ENCODE measurements around the gene NRL.
A peak's percentile ranks its signal among the peaks of the same experiment; 100 is the strongest.

The NRL gene

GRCh38 chr14:24114532-24115421 lies at the start of gene NRL, which contains the start of gene DCAF11:
NRL (minus strand) TSS chr14:24114949; CDS start chr14:24082848, 32,101 bp downstream.
DCAF11 (plus strand) TSS chr14:24114777; CDS start chr14:24115595, 818 bp downstream.
- peak; percentile 93 for FAIRE-seq

- FAIRE-seq = no peak
Observed at GRCh38 chr14:24162093-24162492, 47.3 kb upstream of the NRL start.

GRCh38 chr14:24160850-24161804 lies 46.4 kb upstream of the NRL start, which contains the start of gene IRF9:
IRF9 (plus strand) TSS chr14:24161265; CDS start chr14:24162145, 880 bp downstream.
- FAIRE-seq = peak; percentile 76

GRCh38 chr14:24160499-24160849 lies 45.7 kb upstream of the NRL start:
- FAIRE-seq = no peak

- no peak for FAIRE-seq
Observed at GRCh38 chr14:24159777-24160498, 45.2 kb upstream of the NRL start.

- no peak for FAIRE-seq
Observed at GRCh38 chr14:24157331-24157730, 42.6 kb upstream of the NRL start.

- no peak for FAIRE-seq
Observed at GRCh38 chr14:24156840-24157239, 42.1 kb upstream of the NRL start.

GRCh38 chr14:24155100-24155499 lies 40.4 kb upstream of the NRL start:
- FAIRE-seq = no peak

GRCh38 chr14:24151404-24152080 lies 36.8 kb upstream of the NRL start:
- no peak for FAIRE-seq

- FAIRE-seq = no peak
Observed at GRCh38 chr14:24150993-24151392, 36.2 kb upstream of the NRL start.

- no peak for FAIRE-seq
Observed at GRCh38 chr14:24150567-24150966, 35.8 kb upstream of the NRL start.

- FAIRE-seq = no peak
Observed at GRCh38 chr14:24150061-24150460, 35.3 kb upstream of the NRL start.

GRCh38 chr14:24149302-24149969 lies 34.7 kb upstream of the NRL start:
- FAIRE-seq = no peak

GRCh38 chr14:24147761-24148428 lies 33.1 kb upstream of the NRL start:
- FAIRE-seq = no peak

- peak; percentile 95 for FAIRE-seq
Observed at GRCh38 chr14:24146978-24147760, 32.4 kb upstream of the NRL start, which contains the start of gene RNF31. RNF31 (plus strand) TSS chr14:24147498; CDS start chr14:24147699, 201 bp downstream.

- peak; percentile 41 for FAIRE-seq
Observed at GRCh38 chr14:24146453-24146977, 31.8 kb upstream of the NRL start, which contains the start of gene PSME2. PSME2 (minus strand) TSS chr14:24146610; CDS start chr14:24146581, 29 bp downstream.

- no peak for FAIRE-seq
Observed at GRCh38 chr14:24145690-24146452, 31.1 kb upstream of the NRL start.

GRCh38 chr14:24145219-24145618 lies 30.5 kb upstream of the NRL start:
- no peak for FAIRE-seq

- no peak for FAIRE-seq
Observed at GRCh38 chr14:24144451-24144850, 29.7 kb upstream of the NRL start.
